HepG2 (cell line): ENCODE data around the gene IQGAP3.

Source experiments
- CEBPB ChIP-seq: IDR thresholded peaks from 2 replicates; pipeline ENCODE4 v1.6.1; 2011; ENCODE audit warnings: low read depth, low read length, improper control_type of control experiment, borderline replicate concordance
- GABPA ChIP-seq, 2 experiments: IDR thresholded peaks; 2 replicates each; pipeline ENCODE4 v1.6.1; 2011 to 2016; ENCODE audit warnings: low read depth in 2 of 2, low read length in 1 of 2, missing biosample characterization in 1 of 2, missing genetic modification characterization in 1 of 2
- GTF2F1 ChIP-seq: fragments of 150-350 bp; IDR thresholded peaks from 2 replicates; pipeline ENCODE4 v1.6.1; 2014; ENCODE audit warnings: low read length
- NFE2L2 ChIP-seq: fragments of 150-350 bp; IDR thresholded peaks from 2 replicates; pipeline ENCODE4 v1.6.1; 2014; ENCODE audit warnings: low read length
- POLR2AphosphoS5 ChIP-seq: IDR thresholded peaks from 2 replicates; pipeline ENCODE4 v1.6.1; 2012; ENCODE audit warnings: low read depth, low read length
- SP2 ChIP-seq: sonication (generic); formaldehyde crosslinking; IDR thresholded peaks from 2 replicates; pipeline ENCODE4 v1.5.1; 2020; ENCODE audit warnings: mild to moderate bottlenecking, missing genetic modification reagents
- ZKSCAN8 ChIP-seq: IDR thresholded peaks from 2 replicates; pipeline ENCODE4 v1.6.1; 2016; ENCODE audit warnings: borderline replicate concordance, missing genetic modification reagents, missing compliant biosample characterization
- ZNF138 ChIP-seq: sonication (generic); formaldehyde crosslinking; IDR thresholded peaks from 2 replicates; pipeline ENCODE4 v1.5.0; 2020; ENCODE audit warnings: mild to moderate bottlenecking, low read depth, missing genetic modification reagents
- ZNF274 ChIP-seq: sonication (generic); formaldehyde crosslinking; IDR thresholded peaks from 2 replicates; pipeline ENCODE4 v1.5.1; 2020; ENCODE audit warnings: mild to moderate bottlenecking, missing genetic modification reagents
- ZNF749 ChIP-seq: sonication (generic); formaldehyde crosslinking; IDR thresholded peaks from 2 replicates; pipeline ENCODE4 v1.8.0; 2022; ENCODE audit warnings: mild to moderate bottlenecking, missing genetic modification reagents, moderate library complexity, borderline replicate concordance
- ZNF768 ChIP-seq: sonication (generic); formaldehyde crosslinking; IDR thresholded peaks from 2 replicates; pipeline ENCODE4 v1.4.0; 2020; ENCODE audit warnings: missing genetic modification reagents
- TF ChIP-seq, protein P1 (sequence below): sonication (generic); formaldehyde crosslinking; IDR thresholded peaks from 2 replicates; pipeline ENCODE4 v1.4.0; 2020; ENCODE audit warnings: mild to moderate bottlenecking, missing genetic modification reagents
- TF ChIP-seq, protein P2 (sequence below): sonication (generic); formaldehyde crosslinking; IDR thresholded peaks from 2 replicates; pipeline ENCODE4 v1.5.0; 2020; ENCODE audit warnings: mild to moderate bottlenecking, missing genetic modification reagents, moderate library complexity
- TF ChIP-seq, protein P3 (sequence below): sonication (generic); IDR thresholded peaks from 2 replicates; pipeline ENCODE4 v1.6.1; 2016; ENCODE audit warnings: low read depth, borderline replicate concordance

DNA sequence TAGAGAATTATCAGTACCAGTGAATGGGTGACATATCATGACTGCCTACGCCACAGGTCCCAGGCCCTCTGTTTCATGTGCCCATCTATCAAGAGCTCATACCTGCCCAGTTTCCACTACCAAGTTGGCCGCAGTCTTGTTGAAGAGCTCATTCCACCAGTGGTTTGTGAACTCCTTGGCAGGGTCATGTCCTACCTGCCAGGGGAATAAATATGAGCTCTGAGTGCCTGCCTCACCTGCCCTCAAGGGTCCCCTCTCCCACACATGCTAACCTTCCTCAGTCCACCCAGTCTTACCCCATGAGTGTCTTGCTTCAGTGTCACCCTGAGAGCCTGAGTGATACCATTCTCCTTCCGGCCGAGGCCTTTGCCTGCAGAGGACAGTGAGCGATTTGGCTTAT, 25.8 kb upstream of the IQGAP3 start:
- TF ChIP-seq ZNF138 (CRISPR knock-in tag) (no peak), CEBPB (no peak), NFE2L2 (no peak), GTF2F1 (no peak), ZKSCAN8 (no peak), GABPA (IDR thresholded peaks at IDR 0.05; ENCODE audit: low read depth, low read length) (no peak), GABPA (CRISPR knock-in tag; IDR thresholded peaks at IDR 0.05; ENCODE audit: low read depth) (no peak), ZNF274 (CRISPR knock-in tag) (no peak), ZNF768 (no peak), POLR2AphosphoS5 (no peak), ZNF749 (CRISPR knock-in tag) (no peak), SP2 (CRISPR knock-in tag) (no peak)
- TF ChIP-seq, protein P1, sequence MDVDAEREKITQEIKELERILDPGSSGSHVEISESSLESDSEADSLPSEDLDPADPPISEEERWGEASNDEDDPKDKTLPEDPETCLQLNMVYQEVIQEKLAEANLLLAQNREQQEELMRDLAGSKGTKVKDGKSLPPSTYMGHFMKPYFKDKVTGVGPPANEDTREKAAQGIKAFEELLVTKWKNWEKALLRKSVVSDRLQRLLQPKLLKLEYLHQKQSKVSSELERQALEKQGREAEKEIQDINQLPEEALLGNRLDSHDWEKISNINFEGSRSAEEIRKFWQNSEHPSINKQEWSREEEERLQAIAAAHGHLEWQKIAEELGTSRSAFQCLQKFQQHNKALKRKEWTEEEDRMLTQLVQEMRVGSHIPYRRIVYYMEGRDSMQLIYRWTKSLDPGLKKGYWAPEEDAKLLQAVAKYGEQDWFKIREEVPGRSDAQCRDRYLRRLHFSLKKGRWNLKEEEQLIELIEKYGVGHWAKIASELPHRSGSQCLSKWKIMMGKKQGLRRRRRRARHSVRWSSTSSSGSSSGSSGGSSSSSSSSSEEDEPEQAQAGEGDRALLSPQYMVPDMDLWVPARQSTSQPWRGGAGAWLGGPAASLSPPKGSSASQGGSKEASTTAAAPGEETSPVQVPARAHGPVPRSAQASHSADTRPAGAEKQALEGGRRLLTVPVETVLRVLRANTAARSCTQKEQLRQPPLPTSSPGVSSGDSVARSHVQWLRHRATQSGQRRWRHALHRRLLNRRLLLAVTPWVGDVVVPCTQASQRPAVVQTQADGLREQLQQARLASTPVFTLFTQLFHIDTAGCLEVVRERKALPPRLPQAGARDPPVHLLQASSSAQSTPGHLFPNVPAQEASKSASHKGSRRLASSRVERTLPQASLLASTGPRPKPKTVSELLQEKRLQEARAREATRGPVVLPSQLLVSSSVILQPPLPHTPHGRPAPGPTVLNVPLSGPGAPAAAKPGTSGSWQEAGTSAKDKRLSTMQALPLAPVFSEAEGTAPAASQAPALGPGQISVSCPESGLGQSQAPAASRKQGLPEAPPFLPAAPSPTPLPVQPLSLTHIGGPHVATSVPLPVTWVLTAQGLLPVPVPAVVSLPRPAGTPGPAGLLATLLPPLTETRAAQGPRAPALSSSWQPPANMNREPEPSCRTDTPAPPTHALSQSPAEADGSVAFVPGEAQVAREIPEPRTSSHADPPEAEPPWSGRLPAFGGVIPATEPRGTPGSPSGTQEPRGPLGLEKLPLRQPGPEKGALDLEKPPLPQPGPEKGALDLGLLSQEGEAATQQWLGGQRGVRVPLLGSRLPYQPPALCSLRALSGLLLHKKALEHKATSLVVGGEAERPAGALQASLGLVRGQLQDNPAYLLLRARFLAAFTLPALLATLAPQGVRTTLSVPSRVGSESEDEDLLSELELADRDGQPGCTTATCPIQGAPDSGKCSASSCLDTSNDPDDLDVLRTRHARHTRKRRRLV: no peak
- TF ChIP-seq, protein P2, sequence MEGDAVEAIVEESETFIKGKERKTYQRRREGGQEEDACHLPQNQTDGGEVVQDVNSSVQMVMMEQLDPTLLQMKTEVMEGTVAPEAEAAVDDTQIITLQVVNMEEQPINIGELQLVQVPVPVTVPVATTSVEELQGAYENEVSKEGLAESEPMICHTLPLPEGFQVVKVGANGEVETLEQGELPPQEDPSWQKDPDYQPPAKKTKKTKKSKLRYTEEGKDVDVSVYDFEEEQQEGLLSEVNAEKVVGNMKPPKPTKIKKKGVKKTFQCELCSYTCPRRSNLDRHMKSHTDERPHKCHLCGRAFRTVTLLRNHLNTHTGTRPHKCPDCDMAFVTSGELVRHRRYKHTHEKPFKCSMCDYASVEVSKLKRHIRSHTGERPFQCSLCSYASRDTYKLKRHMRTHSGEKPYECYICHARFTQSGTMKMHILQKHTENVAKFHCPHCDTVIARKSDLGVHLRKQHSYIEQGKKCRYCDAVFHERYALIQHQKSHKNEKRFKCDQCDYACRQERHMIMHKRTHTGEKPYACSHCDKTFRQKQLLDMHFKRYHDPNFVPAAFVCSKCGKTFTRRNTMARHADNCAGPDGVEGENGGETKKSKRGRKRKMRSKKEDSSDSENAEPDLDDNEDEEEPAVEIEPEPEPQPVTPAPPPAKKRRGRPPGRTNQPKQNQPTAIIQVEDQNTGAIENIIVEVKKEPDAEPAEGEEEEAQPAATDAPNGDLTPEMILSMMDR: no peak
- TF ChIP-seq, protein P3, sequence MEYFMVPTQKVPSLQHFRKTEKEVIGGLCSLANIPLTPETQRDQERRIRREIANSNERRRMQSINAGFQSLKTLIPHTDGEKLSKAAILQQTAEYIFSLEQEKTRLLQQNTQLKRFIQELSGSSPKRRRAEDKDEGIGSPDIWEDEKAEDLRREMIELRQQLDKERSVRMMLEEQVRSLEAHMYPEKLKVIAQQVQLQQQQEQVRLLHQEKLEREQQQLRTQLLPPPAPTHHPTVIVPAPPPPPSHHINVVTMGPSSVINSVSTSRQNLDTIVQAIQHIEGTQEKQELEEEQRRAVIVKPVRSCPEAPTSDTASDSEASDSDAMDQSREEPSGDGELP: no peak
